SH-SY5Y (cell line): ENCODE data around the gene FNDC8.

Experiments used
- GATA2 ChIP-seq: IDR thresholded peaks from 2 replicates; pipeline ENCODE4 v1.6.1; 2011; ENCODE audit warnings: mild to moderate bottlenecking, low read depth, low read length
- GATA3 ChIP-seq: IDR thresholded peaks from 2 replicates; pipeline ENCODE4 v1.6.1; 2011; ENCODE audit warnings: low read depth, mild to moderate bottlenecking, low read length, moderate library complexity

Gene FNDC8

DNA sequence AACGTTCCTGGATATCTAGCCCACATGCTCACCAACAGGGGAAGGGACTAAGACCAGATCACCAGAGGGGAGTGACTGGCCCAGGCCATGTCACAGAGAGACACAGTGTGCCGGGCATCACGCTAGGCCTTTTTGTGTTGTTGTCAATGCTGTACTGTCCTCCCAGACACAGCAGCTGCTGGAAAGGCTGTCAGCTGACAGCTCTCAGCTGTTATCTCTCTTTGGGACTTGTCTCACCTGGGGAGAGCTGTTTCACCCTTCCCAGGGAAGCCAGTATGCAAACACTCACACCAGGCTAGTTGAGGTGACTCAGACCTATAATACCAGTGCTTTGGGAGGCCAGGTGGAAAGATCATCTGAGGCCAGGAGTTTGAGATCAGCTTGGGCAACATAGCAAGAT is 45.6 kb downstream of the FNDC8 start:
- TF ChIP-seq GATA2: no peak
- TF ChIP-seq GATA3: no peak

- TF ChIP-seq GATA2: no peak
- no peak for TF ChIP-seq GATA3
These were observed 46.3 kb downstream of the FNDC8 start for GRCh38 chr17:35167666-35168065.

GRCh38 chr17:35169835-35170363 is 48.5 kb downstream of the FNDC8 start:
- no peak for TF ChIP-seq GATA2
- no peak for TF ChIP-seq GATA3

DNA sequence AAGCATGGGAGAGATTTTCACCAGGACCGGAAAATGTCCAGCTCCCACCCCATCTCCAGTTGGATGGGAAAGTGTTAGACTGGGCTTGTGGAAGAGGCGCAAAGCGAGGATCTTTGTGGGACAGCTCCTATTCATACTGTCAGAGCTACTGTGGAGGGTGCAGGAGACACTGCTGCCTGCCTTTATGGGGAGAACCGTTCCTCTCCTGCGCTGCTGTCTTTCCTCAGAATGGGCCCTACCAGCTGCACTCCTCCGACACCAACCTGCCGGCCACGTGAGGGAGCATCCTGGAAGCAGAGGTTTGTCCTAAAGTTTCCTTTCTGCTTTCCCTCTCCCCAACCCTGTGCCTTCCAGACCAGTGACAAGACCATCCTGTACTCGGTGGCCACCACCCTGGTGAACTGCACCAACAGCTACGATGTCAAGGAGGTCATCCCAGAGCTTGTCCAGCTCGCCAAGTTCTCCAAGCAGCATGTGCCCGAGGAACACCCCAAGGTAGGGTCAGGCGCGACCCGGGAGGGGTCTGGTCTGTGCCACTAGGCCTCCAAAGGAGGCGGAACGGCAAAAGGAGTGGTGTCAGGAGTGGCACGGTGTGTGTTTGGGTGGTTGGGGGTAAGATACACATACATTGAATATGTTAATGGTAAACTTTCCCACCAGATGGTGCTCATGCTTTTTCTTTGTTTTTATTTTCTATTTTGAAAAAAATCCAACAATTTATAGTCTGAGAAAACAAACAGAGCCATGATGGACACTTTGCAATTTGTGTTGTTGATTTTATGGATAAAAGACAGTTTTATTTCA is 49.8 kb downstream of the FNDC8 start:
- no peak for TF ChIP-seq GATA3
- TF ChIP-seq GATA2: no peak

DNA sequence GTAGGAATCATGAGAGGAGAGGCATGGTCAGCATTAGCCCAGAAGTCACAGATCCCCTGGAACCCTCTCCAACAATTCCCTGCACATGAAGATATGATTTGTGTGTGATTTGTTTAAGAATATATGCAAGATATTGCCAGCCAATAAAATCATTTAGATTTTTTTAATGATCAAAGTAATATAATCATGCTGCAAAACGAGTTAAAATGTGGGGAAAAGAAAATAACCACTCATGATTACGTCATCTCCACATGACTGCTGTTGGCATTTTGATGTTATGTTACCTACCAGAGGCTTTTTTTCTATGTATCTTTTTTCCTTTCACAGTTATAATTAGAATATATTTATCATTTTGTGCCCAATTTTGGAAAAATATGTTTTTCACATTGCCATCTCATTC is 50.4 kb downstream of the FNDC8 start:
- no peak for TF ChIP-seq GATA2

GRCh38 chr17:35174835-35175334 is 53.5 kb downstream of the FNDC8 start:
- TF ChIP-seq GATA2 (no peak), GATA3 (no peak)

DNA sequence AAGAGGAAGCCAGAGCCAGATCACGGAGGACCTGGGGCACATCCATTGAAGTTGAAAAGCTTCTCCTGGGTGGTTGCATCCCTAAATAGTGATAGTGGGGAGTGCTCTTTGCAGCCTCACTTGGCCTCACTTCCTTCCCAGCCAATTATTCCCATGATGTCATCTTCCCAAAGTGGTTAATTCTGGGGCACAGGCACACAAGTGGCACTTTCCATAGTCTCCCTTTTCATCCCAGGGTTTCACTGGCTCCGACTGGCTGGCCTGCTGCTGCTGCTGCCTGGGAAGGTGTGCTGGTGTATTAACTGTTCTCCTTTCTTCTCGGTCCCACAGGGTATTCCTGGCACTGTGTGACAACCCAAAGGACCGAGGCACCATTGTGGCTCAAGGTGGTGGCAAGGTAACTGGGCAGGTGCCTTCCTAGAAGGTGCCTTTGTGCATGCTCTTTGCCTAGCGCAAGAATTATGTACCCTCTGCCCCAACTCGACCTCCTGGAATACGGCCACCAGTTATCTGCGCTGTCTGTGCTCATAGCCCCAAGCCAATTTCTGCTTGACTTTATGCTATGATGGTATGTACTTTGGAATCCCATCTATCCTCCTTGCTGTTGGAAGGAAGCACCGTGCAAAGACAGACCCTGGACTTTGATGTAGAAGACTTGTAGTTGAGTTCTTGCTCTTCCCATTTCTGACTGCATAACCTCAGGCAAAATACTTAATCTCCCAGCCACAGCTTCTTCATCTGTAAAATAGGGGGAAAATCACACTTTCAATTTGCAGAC is 54.4 kb downstream of the FNDC8 start:
- TF ChIP-seq GATA2: no peak
- TF ChIP-seq GATA3: no peak

DNA sequence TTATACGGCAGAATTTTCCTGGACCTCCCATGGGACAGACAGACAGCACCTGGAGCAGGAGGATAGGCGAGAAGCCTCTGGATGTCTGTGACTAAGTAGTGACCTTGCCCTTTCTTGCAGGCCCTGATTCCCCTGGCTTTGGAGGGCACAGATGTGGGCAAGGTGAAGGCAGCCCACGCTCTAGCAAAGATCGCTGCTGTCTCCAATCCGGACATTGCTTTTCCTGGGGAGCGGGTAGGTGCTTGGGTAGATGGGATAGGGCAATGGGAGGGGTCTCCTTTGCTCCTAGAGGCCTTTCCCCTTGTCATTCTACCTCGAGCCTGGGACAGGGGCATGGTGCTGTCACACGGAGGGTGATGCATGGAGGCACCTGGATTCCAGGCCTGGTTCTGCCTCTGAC is 55.5 kb downstream of the FNDC8 start:
- no peak for TF ChIP-seq GATA2
- no peak for TF ChIP-seq GATA3
